Urinary bladder (tissue), 4 donors: Measurements from ENCODE around the gene RPL36AL. TPM values are rescaled to one million over a fixed set of nuclear protein-coding genes. Genes with fewer than 3 reads are reported as not detected.
A peak's percentile ranks its signal among the peaks of the same experiment; 100 is the strongest.
"Not testable (repeated sequence)": the region's sequence is repeated elsewhere in the genome, so short reads cannot be mapped to it uniquely, and the experiment has no call there.

ENCODE experiments used
- DNase-seq: peaks from one replicate; pipeline ENCODE4 v3.0.0-alpha.2; 2015; ENCODE audit errors: extremely low spot score
- H3K27ac ChIP-seq: one replicate; pipeline ENCODE4 v1.5.1; 2013; ENCODE audit warnings: low read depth, mild to moderate bottlenecking, moderate library complexity
- H3K36me3 ChIP-seq: one replicate; pipeline ENCODE4 v1.6.1; 2013; ENCODE audit warnings: mild to moderate bottlenecking, moderate library complexity; ENCODE audit not compliant: insufficient read depth
- H3K4me1 ChIP-seq: one replicate; pipeline ENCODE4 v1.6.1; 2013; ENCODE audit warnings: mild to moderate bottlenecking, moderate library complexity; ENCODE audit not compliant: insufficient read depth
- H3K4me3 ChIP-seq: one replicate; pipeline ENCODE4 v1.5.1; 2013; ENCODE audit warnings: low read depth, low read length
- WGBS: extraction: QIAGEN DNeasy Blood & Tissue Kit; methylation state at CpG from one replicate; pipeline ENCODE4 v1.1.7; 2013; 5-methylcytosine and 5-hydroxymethylcytosine counted together
- polyA plus RNA-seq: library from polyadenylated mRNA; stranded (reverse); fragments of 200-250 nt; gene quantifications from one replicate; pipeline ENCODE4 v1.2.3, GENCODE V29; 2013
- total RNA-seq: library from RNA; depleted of rRNA; stranded (reverse); fragments of >200 nt; gene quantifications from one replicate; pipeline ENCODE4 v1.2.3, GENCODE V29; 2014
- donor health status: healthy with polysubstance abuse.
- donor health status: healthy.

RPL36AL gene
- total RNA-seq (122 TPM), polyA plus RNA-seq (349 TPM)

DNA sequence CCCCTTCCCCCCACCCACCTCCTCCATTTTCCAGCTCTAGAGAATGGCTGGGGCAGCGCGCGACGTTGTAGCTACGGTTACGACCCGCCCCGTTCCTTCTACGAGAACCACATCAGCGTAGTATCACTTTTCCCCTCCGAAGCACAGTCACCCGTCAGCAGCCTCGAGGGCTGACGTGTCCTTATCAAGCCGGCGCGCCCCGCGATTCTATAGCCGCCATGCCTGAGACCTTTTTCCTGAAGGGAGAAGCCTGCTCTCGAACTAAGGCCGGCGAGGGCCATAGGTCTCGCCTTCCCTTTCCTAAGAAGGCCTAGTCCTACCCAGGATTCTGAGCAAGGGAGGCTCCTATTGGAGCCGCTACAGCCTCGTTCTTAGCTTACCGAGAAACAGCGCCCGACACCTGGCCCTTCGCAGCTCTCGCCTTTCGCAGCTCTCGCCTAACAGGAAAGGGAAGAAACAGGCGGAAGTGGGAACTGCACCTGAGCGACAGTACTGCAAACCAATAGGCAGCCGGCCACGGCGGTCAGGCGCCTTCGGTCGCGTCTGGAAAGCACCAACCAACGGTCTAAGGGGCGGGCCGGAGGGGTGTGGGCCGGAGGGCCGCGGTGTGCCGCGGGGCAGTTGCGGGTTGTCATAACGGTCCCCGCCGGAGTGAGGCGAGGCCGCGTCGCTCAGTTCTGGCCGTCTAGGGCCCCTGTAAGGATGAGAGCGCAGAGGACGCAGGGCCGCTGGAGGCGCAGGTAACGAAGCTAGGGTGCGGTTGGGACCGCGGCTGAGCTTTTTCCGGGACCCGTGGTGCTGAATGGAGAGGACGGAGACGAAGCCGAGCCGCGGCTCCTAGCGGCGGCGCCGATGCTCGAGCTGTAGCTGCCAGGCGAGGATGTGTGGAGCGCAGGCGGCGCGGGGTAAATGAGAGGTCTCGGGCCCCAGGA is at the start of gene RPL36AL, which contains the start of gene MGAT2:
TSS of gene RPL36AL (minus strand) at position 445 of the 932 bp plus-strand sequence. CDS start 1,522 bp downstream, outside the sequence.
TSS of gene MGAT2 (plus strand) at position 618 of the 932 bp plus-strand sequence. CDS start 470 bp downstream, outside the sequence.
- Histone ChIP-seq H3K27ac (peak within 1 kb of the TSS; percentile 93), H3K4me3 (peak within 1 kb of the TSS; percentile 69), H3K36me3 (peaks cover 2% of the 10 kb centered on the region), H3K4me1 (no peaks in the 10 kb centered on the region)
- DNase-seq: peak; percentile 93
- under 1% methylated on average over 85 of the region's 85 CpGs for WGBS

GRCh38 chr14:49659526-49660455 is 39.4 kb upstream of the RPL36AL start:
- Histone ChIP-seq H3K27ac (no peak overlapping the region), H3K4me1 (no peaks in the 10 kb centered on the region), H3K36me3 (no peaks in the 10 kb centered on the region), H3K4me3 (no peak overlapping the region)
- DNase-seq: no peak
- 86% methylated on average over 2 of the region's 2 CpGs for WGBS

- H3K4me3 ChIP-seq, DNase-seq, H3K4me1 ChIP-seq, H3K27ac ChIP-seq, H3K36me3 ChIP-seq: not testable (repeated sequence)
- WGBS: 86% methylated on average over 6 of the region's 6 CpGs
Measured at GRCh38 chr14:49657500-49657899, 37.1 kb upstream of the RPL36AL start.

- WGBS: 98% methylated on average over 3 of the region's 3 CpGs
- no peaks in the 10 kb centered on the region for H3K4me1 ChIP-seq
- no peak overlapping the region for H3K27ac ChIP-seq
- no peaks in the 10 kb centered on the region for H3K36me3 ChIP-seq
- DNase-seq: no peak
- no peak overlapping the region for H3K4me3 ChIP-seq
Measured at GRCh38 chr14:49654511-49654910, 34.1 kb upstream of the RPL36AL start.

DNA sequence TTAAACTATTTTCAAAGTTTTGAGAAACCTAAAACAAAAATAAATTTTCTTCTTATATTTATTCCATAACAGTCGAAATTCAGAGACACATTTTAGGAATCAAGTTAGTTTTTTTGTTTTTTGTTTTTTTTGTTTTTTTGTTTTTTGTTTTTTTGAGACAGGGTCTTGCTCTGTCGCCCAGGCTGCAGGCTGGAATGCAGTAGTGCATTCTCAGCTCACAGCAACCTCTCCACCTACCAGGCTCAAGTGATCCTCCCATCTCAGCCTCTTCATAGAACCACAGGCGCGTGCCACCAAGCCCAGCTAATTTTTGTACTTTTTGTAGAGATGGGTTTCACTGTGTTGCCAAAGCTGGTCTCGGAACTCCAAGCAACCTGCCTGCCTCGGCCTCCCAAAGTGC is 33.1 kb upstream of the RPL36AL start:
- Histone ChIP-seq H3K4me3 (no peak overlapping the region), H3K36me3 (no peaks in the 10 kb centered on the region), H3K27ac (no peak overlapping the region), H3K4me1 (no peaks in the 10 kb centered on the region)
- DNase-seq: no peak
- WGBS: 96% methylated on average over 6 of the region's 6 CpGs

GRCh38 chr14:49642163-49642562 is 21.7 kb upstream of the RPL36AL start:
- no peak overlapping the region for H3K27ac ChIP-seq
- no peak overlapping the region for H3K4me3 ChIP-seq
- H3K4me1 ChIP-seq: peaks cover 2% of the 10 kb centered on the region
- DNase-seq: no peak
- no peaks in the 10 kb centered on the region for H3K36me3 ChIP-seq

- no peak for DNase-seq
- H3K36me3 ChIP-seq: peaks cover 1% of the 10 kb centered on the region
- 45% methylated on average over 8 of the region's 8 CpGs for WGBS
- no peak overlapping the region for H3K4me3 ChIP-seq
- peaks cover 2% of the 10 kb centered on the region for H3K4me1 ChIP-seq
- no peak overlapping the region for H3K27ac ChIP-seq
Measured at GRCh38 chr14:49641697-49642129, 21.3 kb upstream of the RPL36AL start.

DNA sequence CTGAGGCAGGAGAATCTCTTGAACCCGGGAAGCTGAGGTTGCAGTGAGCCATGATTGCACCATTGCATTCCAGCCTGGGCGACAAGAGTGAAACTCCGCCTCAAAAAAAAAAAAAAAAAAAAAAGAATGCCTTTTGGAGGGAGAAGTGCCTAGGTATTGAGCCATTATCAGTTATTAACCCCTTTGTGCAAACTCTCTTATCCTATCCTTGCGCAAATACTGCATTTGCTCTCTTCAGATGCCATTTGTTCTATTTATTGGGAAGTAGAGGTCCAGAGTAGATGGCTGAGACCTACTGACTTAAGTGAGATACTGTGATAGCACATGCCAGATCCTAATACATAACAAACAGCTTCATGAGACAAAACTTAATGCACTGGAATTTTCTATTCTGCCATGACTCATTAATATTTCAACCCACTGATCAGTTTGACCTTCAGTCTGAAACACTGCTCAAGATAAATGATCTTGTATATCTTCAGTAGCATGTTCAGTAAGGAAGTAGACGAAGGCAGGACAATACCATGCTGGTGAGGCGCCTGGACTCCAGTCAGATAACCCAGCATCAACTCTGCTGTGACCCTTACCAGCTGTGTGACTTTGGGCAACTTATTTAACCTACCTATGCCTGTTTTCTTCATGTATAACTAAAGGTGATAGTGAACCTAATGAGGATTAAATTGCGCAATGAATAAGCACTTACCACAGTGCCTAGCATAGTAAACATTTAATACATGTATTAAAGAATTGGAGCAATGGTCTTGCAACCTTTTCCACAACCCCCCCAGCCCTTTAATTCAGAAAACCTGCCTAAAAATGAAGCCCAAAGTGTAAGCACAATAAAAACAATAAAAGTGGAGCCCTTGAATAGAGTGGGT is 20.4 kb upstream of the RPL36AL start:
- 95% methylated on average over 7 of the region's 7 CpGs for WGBS
- Histone ChIP-seq H3K4me1 (peaks cover 2% of the 10 kb centered on the region), H3K27ac (no peak overlapping the region), H3K4me3 (no peak overlapping the region), H3K36me3 (peaks cover 1% of the 10 kb centered on the region)
- no peak for DNase-seq

DNA sequence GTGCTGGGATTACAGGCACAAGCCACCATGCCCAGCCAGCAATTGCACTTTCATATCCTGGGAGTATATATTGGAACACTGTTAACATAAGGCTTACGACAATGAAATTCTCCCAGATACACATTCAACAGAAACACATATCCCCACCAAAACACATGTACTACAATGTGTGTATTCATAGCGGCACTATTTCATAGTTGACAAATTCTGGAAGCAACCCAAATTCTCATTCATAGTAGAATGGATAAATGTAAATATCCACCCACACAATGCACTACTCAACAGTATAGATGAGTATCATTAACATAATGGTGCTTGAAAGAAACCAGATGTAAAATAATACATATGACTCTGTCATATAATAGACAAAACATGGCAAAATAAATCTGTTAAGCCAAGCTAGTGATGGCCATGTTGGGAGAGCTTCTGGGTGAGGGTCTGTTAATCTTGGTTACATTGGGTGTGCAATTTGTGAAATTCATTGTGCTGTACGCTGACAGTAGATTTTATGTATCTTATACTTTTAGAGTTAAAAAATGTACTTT is 17.2 kb upstream of the RPL36AL start:
- no peak for DNase-seq
- Histone ChIP-seq H3K36me3 (peaks cover 1% of the 10 kb centered on the region), H3K4me1 (peaks cover 2% of the 10 kb centered on the region), H3K27ac (no peak overlapping the region), H3K4me3 (no peak overlapping the region)
- 86% methylated on average over 3 of the region's 3 CpGs for whole genome bisulfite sequencing

DNA sequence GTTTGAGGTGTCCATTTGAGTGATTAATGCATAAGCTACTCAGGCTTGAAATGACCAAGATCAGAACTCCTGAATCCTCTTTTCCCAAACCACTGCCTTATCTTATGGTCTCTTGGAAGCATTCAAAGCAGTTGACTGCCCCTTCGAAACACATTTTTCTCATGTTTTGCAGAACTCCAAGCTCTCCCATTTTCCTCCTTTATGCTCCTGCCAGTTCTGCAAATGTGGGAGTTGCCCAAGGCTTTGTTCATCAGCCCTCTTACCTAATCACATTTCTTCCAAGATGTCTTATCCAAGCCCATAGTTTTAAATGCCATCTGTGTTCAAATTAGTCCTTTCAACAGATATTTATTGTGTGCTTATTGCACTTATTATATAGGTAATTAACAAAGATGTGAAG is 16.4 kb upstream of the RPL36AL start:
- no peak for DNase-seq
- H3K4me3 ChIP-seq: no peak overlapping the region
- H3K4me1 ChIP-seq: peaks cover 2% of the 10 kb centered on the region
- no peak overlapping the region for H3K27ac ChIP-seq
- peaks cover 1% of the 10 kb centered on the region for H3K36me3 ChIP-seq
- WGBS: 93% methylated on average over 1 of the region's 1 CpG

DNA sequence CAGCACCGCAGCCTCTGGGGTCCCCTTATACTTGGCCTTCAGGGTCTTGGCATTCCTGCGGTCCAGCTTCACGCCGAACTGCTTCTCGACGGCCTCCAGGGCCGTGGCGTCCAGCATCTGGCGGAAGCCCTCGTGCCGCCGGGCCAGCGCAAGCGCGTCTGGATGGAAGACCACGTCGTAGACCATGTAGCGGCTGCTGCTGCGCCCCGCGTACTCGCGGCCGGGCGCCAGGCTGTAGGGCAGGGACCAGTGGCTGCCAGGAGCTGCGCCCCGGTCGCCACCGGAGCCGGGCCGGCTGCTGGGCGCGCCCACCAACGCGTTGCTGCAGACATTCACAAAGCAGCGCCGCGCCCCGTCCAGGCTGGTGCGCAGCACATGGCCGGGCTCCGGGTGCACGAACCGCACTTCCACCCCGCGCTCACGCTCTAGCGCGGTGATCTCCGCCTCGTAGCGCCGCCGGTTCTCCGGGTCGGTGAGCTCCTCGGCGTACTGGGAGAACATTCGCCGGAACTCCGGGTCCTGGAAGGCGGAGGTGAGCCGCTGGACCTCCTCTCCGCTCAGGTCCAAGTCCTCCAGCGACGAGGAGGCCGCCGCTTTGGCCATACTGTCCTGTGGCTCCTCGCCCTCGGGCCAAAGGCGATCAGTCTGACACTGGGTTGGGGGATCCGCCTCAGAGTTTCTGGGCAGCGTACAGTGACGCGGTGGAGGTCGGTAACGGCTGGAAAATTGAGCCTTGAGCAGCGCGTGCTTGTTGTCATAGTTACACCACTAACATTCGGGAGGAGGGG is 14.3 kb upstream of the RPL36AL start, which contains the start of gene DNAAF2:
TSS of gene DNAAF2 (minus strand) at position 698 of the 788 bp plus-strand sequence. CDS start at position 603, 95 bp downstream.
- no peak for DNase-seq
- WGBS: under 1% methylated on average over 80 of the region's 80 CpGs
- Histone ChIP-seq H3K4me1 (no peaks in the 10 kb centered on the region), H3K27ac (peak within 1 kb of the TSS; percentile 93), H3K36me3 (peaks cover 1% of the 10 kb centered on the region), H3K4me3 (peak within 1 kb of the TSS; percentile 89)
